Fibroblast of mammary gland (primary cell): ENCODE measurements around the gene RAVER1.
A peak's percentile ranks its signal among the peaks of the same experiment; 100 is the strongest.

Experiments used
- DNase-seq: peaks from one replicate; pipeline ENCODE4 v3.0.0-alpha.2; 2010; ENCODE audit warnings: low read depth
- H3K4me3 ChIP-seq: 2 replicates; pipeline ENCODE4 v1.5.1; 2011; ENCODE audit warnings: low read depth, mild to moderate bottlenecking, low read length, moderate library complexity; ENCODE audit not compliant: control insufficient read depth
- TF ChIP-seq, protein P1 (sequence below): conservative IDR thresholded peaks from 2 replicates; pipeline ENCODE4 v1.5.1; 2011; ENCODE audit warnings: low read depth, low read length, inconsistent platforms; ENCODE audit not compliant: control insufficient read depth, insufficient read depth

Gene RAVER1

DNA sequence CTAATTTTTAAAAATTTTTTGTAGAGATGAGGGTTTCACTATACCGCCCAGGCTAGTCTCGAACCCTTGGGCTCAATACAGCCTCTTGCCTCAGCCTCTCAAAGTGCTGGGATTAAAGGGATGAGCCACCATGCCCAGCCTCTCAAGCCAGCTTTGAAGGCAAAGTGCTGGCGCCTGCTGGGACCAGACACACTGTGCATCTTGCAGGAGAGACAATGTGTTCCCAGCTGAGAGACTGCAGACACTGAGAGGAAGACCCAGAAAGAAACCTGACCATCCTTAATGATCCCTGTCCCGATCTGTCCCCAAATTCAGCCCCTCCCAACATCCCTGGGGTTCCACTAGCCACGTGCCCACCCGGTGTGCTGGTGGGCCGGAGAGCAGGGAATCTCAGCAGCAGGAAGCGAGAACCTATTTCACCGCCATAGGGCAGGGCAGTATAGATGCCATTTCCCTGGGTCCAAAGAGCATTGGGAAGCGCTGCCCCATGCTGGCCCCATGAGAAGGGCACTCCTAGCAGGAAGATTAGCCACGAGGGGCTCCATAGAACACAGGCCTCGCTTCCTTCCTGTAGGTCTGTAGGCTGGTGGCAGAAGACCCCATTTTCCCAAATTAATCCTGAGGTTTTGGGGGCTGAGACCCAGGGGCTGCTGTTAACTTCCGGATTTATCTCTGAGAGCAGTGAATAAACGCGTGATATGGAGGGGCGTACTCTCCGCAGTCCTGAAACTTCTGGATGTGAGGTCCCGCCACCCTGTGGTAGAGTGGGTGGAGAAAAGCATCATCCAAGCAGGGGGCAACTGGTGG, 968 bp downstream of the RAVER1 start:
- TF ChIP-seq, protein P1, sequence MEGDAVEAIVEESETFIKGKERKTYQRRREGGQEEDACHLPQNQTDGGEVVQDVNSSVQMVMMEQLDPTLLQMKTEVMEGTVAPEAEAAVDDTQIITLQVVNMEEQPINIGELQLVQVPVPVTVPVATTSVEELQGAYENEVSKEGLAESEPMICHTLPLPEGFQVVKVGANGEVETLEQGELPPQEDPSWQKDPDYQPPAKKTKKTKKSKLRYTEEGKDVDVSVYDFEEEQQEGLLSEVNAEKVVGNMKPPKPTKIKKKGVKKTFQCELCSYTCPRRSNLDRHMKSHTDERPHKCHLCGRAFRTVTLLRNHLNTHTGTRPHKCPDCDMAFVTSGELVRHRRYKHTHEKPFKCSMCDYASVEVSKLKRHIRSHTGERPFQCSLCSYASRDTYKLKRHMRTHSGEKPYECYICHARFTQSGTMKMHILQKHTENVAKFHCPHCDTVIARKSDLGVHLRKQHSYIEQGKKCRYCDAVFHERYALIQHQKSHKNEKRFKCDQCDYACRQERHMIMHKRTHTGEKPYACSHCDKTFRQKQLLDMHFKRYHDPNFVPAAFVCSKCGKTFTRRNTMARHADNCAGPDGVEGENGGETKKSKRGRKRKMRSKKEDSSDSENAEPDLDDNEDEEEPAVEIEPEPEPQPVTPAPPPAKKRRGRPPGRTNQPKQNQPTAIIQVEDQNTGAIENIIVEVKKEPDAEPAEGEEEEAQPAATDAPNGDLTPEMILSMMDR, result no peak
- no peak for DNase-seq
- H3K4me3 ChIP-seq, result peak overlapping the region; percentile 88

DNA sequence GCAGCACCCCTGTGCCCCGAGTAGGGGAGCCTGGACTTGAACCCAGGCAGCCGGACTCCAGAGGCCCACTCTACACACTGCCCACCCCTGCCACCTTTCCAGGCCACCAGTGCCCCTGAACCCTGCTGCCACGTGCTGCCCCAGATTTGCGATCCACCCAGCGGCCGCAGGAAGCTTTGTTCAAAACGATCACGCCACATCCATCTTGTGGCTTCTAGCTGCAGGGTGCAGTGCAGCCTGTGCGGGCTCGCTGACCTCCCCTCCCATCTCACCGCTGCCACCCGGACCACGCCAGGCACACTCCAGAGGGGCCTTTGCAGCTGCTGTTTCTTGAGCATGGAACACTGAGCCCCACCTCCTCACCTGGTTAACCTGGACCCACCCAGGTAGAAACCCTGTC, 3.8 kb downstream of the RAVER1 start:
- TF ChIP-seq, protein P1, result no peak
- H3K4me3 ChIP-seq, result no peak overlapping the region
- no peak for DNase-seq

DNA sequence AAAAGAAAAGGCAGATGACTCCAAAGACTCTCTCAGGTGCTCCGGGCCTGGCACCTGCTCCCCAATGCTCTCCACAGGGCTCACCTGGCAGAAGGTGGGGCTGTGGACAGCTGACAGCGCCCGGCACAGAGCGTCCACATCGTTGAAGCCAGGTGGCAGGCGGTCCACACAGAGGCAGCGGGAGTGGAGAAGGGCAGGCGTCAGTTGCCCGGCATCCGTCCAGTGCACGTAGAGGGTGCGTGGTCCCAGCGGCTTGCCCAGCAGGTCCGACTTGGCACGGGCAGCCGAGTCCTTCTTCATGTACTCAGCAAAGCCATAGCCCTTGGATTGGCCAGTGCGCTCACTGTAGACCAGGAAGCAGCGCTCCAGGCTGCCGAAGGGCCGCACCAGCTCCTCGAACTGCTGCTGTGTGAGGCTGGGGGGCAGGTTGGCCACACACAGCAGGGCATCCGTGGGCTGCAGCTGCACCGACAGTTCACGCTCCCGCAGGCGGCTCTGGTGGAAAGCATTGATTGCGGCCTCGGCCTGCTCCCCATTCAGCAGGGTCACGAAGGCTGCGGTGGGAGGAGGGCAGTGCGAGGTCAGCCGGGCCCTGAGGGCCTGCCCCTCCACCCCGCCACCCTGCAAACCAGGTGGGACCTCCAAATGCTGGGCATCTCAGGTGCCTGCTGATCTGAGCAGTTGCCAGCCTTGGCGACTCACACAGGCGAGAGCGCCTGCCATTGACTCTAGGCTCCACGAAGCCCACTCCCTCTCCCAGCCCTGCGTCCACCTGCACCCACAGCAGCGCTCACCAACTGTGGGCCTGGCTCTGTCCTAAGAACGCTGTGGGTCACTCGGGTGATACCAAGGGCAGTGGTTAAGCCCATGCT, 4.5 kb downstream of the RAVER1 start:
- no peak overlapping the region for H3K4me3 ChIP-seq
- no peak for DNase-seq

DNA sequence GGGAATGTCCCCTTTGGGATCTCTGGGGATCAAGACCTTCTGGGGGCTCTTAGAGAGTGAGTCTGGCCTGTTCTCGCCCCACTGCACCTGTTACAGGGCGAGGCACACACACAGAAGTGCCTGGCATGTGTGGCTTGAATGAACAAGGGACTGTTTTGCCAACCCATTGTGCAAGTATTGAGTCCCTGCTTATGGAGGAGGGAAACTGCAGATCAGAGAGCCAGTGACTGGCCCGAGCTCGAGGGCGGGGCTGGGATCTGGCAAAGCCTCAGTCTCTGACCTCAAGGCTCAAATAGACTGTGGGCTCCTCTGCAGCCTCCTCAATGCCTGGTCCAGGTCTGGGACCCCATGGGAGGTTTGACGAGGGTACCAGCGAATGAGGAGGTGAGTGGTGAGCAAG, 5.5 kb downstream of the RAVER1 start:
- DNase-seq, result no peak
- TF ChIP-seq, protein P1, result no peak
- no peak overlapping the region for H3K4me3 ChIP-seq

More for the DNA sequence above, 4.5 kb downstream of the RAVER1 start:
- TF ChIP-seq, protein P1, result no peak

DNA sequence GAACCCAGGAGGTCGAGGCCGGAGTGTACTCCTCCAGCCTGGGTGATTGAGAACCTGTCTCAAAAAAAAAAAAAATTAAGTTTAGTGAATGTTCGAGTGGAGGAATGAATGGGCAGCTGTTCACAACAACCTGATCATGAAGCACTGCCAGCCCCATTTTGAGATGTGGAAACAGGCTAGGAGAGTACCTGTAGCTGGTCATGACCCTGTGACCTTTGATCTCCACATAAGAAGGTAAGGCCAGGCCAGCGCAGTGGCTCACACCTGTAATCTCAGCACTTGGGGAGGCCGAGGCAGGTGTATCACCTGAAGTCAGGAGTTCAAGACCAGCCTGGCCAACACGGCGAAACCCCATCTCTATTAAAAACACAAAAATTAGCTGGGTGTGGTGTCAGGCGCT, 7.6 kb downstream of the RAVER1 start:
- TF ChIP-seq, protein P1, result no peak
- no peak overlapping the region for H3K4me3 ChIP-seq
- DNase-seq, result no peak

DNA sequence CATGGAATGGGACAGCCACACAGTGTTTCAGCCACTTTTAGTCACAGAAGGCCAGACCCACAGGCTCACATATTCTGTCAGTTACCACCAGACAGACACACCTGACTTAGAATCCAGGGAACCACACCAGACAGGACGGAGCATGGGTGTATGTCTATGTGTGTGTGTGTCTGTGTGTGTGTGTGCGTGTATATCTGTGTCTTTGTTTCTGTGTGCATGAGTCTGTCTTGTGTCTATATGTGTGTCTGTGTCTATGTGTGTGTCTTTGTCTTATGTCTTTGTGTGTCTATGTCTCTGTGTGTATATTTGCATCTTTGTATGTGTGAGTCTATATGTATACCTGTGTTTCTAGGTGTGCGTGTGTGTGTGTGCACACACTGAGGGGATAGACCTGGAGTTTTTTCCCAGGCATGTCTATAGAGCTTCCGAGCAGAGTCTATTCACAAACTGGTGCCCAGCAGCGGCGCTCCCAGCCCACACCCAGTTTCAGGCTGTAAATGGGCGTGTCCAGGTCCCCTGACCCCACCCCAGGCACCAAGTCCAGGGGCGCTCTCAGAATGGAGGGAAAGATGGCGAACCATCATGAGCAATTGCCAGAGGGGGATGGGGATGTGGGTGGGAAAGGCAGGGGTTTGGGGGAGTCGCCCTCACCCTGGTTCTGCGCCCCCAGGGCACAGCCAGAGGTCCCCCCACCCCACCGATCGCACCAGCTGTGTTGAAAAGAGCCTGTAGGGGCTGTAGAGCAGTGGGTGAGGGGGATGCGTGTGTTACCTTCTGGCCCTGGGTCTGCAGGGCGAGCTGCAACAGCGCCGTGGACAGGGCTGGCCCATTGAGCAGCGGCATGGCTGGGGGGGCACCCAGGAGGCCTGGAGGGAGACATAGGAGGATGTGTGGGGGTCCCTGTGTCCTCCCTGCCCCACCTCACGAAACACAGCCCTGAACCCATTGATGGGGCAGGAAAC, 11.2 kb downstream of the RAVER1 start:
- H3K4me3 ChIP-seq, result no peak overlapping the region
- TF ChIP-seq, protein P1, result no peak
- no peak for DNase-seq
